Measurements from ENCODE around the gene C2orf78.

The C2orf78 gene

GRCh38 chr2:73837847-73838585, 54.0 kb downstream of the C2orf78 start:
- no peak for DNase-seq (ENCODE audit: low spot score)

GRCh38 chr2:73838889-73839534, 55.0 kb downstream of the C2orf78 start:
- no peak for DNase-seq (ENCODE audit: low spot score)

- no peak for DNase-seq (ENCODE audit: low spot score)
Observed at GRCh38 chr2:73839653-73840411, 55.8 kb downstream of the C2orf78 start.

- DNase-seq (ENCODE audit: low spot score), result no peak
Observed at GRCh38 chr2:73841912-73842738, 58.1 kb downstream of the C2orf78 start.

- DNase-seq (ENCODE audit: low spot score), result no peak
Observed at GRCh38 chr2:73842739-73843019, 58.7 kb downstream of the C2orf78 start.

- DNase-seq (ENCODE audit: low spot score), result no peak
Observed at GRCh38 chr2:73844087-73844486, 60.1 kb downstream of the C2orf78 start.

GRCh38 chr2:73850009-73850408, 66.0 kb downstream of the C2orf78 start:
- no peak for DNase-seq (ENCODE audit: low spot score)

GRCh38 chr2:73851274-73851673, 67.3 kb downstream of the C2orf78 start:
- peak; percentile 48 for DNase-seq (ENCODE audit: low spot score)

- DNase-seq (ENCODE audit: low spot score), result no peak
Observed at GRCh38 chr2:73852020-73852419, 68.0 kb downstream of the C2orf78 start.

GRCh38 chr2:73855526-73855925, 71.5 kb downstream of the C2orf78 start:
- no peak for DNase-seq (ENCODE audit: low spot score)

GRCh38 chr2:73856214-73856613, 72.2 kb downstream of the C2orf78 start:
- no peak for DNase-seq (ENCODE audit: low spot score)

- DNase-seq (ENCODE audit: low spot score), result no peak
Observed at GRCh38 chr2:73859721-73860586, 76.0 kb downstream of the C2orf78 start.

- no peak for DNase-seq (ENCODE audit: low spot score)
Observed at GRCh38 chr2:73862987-73863386, 79.0 kb downstream of the C2orf78 start.

Data from D341Med (cell line).